Activated T-helper 1 cell treated with anti-CD3 and anti-CD28 coated beads, Interleukin-2, amount 50 U/mL, for 16 hours (primary cell): ENCODE results near the gene DDN.

ENCODE experiments used
- DNase-seq, 2 donors: peaks; one replicate each; pipeline ENCODE4 v3.0.0-alpha.2; 2020; ENCODE audit warnings: low read depth in 1 of 2, low spot score in 1 of 2

The DDN gene

GRCh38 chr12:48967991-48968390, 31.2 kb downstream of the DDN start:
- no peak for DNase-seq

- no peak for DNase-seq
Observed at GRCh38 chr12:48966177-48966895, 32.8 kb downstream of the DDN start.

- no peak for DNase-seq
Observed at GRCh38 chr12:48965298-48965838, 33.8 kb downstream of the DDN start.

- no peak for DNase-seq
Observed at GRCh38 chr12:48961801-48962200, 37.4 kb downstream of the DDN start.

GRCh38 chr12:48961331-48961730, 37.8 kb downstream of the DDN start:
- DNase-seq = no peak

- no peak for DNase-seq
Observed at GRCh38 chr12:48960834-48961233, 38.3 kb downstream of the DDN start.

GRCh38 chr12:48958049-48958388, 41.2 kb downstream of the DDN start:
- no peak for DNase-seq

- DNase-seq = peak; percentile 73 to 87
Observed at GRCh38 chr12:48957141-48958048, 41.8 kb downstream of the DDN start, which contains the start of gene ARF3. TSS of gene ARF3 (minus strand) at chr12:48957487. CDS start at chr12:48941095, 16,392 bp downstream.

GRCh38 chr12:48956279-48957140, 42.7 kb downstream of the DDN start:
- DNase-seq = no peak

GRCh38 chr12:48954841-48955501, 44.2 kb downstream of the DDN start:
- DNase-seq = no peak

- no peak for DNase-seq
Observed at GRCh38 chr12:48954061-48954460, 45.1 kb downstream of the DDN start.

GRCh38 chr12:48952691-48953090, 46.5 kb downstream of the DDN start:
- no peak for DNase-seq

- no peak for DNase-seq
Observed at GRCh38 chr12:48947727-48948126, 51.4 kb downstream of the DDN start.

- DNase-seq = no peak
Observed at GRCh38 chr12:48946943-48947342, 52.2 kb downstream of the DDN start.

- DNase-seq = no peak
Observed at GRCh38 chr12:48946205-48946604, 53.0 kb downstream of the DDN start.
